GM19240 (cell line): ENCODE data around the gene NAV3.

Source experiments
- DNase-seq: peaks from one replicate; pipeline ENCODE4 v3.0.0; 2011; ENCODE audit warnings: low spot score; ENCODE audit not compliant: insufficient read length

NAV3 gene

DNA sequence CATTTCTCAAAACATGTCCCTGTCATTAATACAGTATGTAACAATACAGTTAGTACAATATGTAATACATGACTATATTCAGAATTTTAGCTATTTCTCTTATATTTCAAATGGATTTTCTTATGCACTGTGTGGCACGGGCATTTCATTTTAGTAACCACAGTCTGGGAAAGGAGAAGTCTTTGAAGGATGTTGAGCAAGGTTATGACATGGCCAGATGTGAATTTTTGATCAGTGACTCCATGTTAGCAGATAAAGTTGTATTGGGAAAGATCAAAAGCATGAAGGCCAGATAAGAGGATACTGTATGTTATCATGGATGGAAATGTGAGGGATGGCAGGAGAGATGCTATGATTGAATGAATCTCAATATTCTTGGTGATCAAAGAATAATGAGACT lies 285.2 kb downstream of the NAV3 start:
- DNase-seq: no peak

GRCh38 chr12:78118036-78118435 lies 287.3 kb downstream of the NAV3 start:
- DNase-seq: no peak

GRCh38 chr12:78118486-78118885 lies 287.8 kb downstream of the NAV3 start:
- no peak for DNase-seq

DNA sequence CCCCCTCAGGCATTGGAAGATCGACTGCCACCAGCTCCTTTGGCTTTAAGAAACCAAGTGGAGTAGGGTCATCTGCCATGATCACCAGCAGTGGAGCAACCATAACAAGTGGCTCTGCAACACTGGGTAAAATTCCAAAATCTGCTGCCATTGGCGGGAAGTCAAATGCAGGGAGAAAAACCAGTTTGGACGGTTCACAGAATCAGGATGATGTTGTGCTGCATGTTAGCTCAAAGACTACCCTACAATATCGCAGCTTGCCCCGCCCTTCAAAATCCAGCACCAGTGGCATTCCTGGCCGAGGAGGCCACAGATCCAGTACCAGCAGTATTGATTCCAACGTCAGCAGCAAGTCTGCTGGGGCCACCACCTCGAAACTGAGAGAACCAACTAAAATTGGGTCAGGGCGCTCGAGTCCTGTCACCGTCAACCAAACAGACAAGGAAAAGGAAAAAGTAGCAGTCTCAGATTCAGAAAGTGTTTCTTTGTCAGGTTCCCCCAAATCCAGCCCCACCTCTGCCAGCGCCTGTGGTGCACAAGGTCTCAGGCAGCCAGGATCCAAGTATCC lies 288.7 kb downstream of the NAV3 start:
- DNase-seq: no peak

- DNase-seq: no peak
These were observed 289.6 kb downstream of the NAV3 start for GRCh38 chr12:78120306-78120705.

GRCh38 chr12:78120866-78121560 lies 290.3 kb downstream of the NAV3 start:
- DNase-seq: no peak

GRCh38 chr12:78121969-78122610 lies 291.4 kb downstream of the NAV3 start:
- DNase-seq: no peak

- DNase-seq: no peak
These were observed 297.5 kb downstream of the NAV3 start for GRCh38 chr12:78128211-78128610.

DNA sequence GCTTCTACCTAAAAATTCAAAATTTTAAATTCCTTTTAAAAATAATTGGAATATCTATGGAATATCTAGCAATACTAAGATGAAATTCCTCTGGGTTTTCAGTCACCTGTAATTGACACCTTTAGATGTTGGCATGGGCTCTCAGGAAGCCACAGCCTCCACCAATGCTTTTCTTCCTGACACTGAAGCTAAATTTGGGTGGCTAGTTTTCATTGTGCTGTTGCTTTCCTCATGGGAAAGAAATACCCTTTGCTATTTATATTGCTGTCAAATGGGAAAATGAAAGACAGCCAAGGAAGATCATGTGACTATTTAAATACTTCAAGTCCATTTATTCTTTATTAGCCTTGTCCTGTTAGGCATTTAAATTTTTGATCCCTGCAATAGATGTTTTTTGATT lies 313.0 kb downstream of the NAV3 start:
- no peak for DNase-seq

DNA sequence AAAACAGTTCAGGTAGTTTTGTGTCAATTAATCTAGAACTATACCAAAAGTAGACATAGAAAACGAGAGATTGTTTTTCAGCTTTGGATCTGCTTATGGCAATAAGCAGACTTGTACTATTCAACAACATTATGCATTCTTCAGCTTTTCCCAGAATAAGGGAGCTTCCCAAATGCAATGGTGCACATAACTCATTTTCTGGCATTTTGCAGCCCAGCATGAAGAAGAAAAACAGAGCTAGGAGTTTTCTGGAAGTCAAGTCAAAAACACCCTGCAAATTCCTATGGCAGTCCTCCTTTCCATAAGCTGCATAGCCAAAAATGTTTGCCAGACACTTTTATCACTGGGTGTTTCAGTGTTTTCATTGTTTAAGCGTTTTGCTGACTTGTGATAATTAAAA lies 314.7 kb downstream of the NAV3 start:
- DNase-seq: no peak

GRCh38 chr12:78146365-78146772 lies 315.7 kb downstream of the NAV3 start:
- no peak for DNase-seq

DNA sequence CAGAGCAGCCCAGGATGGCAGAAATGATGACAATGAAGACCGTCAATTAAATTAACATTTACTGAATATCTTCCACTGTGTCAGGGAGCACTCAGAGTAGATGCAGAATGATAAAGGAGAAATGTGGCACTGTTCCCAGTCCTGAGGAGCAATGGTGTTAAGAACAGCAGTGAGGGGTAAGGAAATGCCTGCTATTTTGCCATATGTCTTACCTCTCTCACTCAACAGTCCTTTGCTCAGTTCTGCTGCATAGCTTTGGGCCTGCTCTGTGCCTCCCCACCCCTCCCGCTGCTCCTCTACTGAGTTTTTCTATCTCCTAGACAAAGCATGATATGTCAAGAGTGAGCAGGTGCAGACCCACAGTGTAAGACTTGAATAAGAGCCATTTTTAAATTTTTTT lies 318.8 kb downstream of the NAV3 start:
- no peak for DNase-seq

GRCh38 chr12:78155546-78155945 lies 324.9 kb downstream of the NAV3 start:
- DNase-seq: no peak

- no peak for DNase-seq
These were observed 326.1 kb downstream of the NAV3 start for GRCh38 chr12:78156751-78157150.

GRCh38 chr12:78157199-78157598 lies 326.5 kb downstream of the NAV3 start:
- DNase-seq: no peak

GRCh38 chr12:78164154-78164553 lies 333.5 kb downstream of the NAV3 start:
- no peak for DNase-seq

DNA sequence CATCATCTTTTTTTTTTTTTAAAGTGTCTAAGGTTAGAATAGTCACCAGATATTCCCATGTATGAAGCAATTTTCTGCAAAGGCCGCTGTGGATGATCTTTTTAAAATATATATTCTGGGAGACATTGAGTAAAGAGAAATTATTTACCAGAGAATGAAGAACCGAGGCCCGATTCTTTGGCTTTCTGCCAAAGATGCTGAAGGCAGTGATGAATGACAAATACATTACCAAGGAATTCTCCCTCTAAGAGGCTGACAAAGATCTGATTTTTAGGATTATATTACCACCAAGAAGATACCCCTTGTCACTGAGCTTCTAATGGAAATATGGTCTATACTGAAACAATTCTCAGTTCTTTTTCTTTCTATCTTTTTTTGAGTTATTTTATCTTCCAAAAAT lies 336.8 kb downstream of the NAV3 start:
- DNase-seq: no peak

DNA sequence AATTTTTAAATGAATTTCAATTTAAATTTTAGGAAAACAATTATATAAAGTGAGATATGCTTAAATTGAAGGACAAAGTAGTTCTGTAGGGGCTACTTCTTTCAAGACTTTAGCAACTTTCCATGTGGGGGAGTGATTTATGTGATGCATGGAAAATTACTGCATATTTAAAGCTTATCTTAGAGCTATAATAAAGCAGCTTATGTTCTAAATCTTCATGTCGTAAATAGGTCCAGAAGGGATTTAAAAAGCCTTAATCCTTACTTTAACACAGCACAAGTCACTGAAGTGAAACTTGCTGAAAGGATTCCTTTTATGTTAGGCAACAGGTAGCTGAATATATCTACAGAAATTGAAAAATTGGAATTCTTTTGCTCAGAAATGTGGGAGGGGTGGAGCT lies 340.4 kb downstream of the NAV3 start:
- DNase-seq: no peak

- no peak for DNase-seq
These were observed 345.9 kb downstream of the NAV3 start for GRCh38 chr12:78176643-78177042.

DNA sequence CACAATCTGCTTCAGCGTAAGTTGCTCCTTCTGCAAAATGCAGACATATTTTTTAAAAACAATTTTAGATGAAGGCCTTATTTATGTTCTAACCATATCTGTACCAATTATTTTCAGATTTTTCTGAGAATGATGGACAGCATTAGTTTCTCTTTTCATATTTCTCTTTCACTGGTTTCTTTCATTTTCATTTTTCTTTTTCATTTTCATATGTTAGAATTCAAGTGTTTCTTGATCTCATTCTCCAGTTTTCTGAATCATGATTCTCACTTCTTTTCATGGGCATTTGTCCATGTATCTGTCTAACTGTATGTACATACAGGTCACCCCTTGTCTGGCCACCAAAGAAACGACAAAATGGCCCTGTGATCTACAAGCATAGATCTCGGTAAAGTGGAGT lies 346.6 kb downstream of the NAV3 start:
- DNase-seq: no peak

DNA sequence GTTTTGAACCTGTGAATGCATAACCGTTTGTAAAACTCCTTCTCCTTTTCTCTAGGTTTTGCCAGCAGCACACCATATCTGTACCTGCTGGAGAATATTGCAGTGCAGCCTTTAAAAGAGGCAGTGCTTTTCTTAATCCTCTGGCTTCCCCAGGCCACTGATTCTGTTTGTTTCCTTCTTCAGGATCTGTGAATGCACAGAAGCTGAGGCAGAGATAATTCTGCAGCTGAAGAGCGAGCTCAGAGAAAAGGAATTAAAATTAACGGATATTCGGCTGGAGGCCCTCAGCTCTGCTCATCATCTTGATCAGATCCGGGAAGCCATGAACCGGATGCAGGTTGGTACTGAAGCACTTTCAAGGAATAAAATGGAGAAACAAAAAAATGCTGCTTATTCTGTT lies 348.7 kb downstream of the NAV3 start:
- no peak for DNase-seq

GRCh38 chr12:78181544-78182162 lies 351.0 kb downstream of the NAV3 start:
- no peak for DNase-seq

DNA sequence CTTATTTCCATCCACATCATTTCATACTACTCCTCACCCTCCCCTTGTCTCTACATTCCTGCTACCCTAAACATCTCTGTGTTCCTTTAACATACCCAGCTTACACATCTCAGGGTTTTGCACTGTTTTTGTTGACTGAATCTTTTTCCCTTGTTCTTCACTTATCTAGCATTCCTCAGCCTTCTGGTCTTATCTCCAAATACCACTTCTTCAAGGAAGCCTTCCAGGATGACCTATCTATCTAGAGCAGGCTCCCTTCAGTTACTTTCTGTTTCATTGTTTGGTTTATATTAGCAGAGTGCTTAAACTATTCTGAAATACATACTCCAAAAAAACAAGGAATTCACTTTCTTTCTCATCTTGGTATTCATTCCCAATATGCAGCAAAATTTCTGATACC lies 353.1 kb downstream of the NAV3 start:
- DNase-seq: no peak
